GM12875 (cell line): Measurements from ENCODE around the gene EPB41.

Experiments used
- H3K4me3 ChIP-seq: one replicate; pipeline ENCODE4 v1.5.1; 2011; ENCODE audit warnings: low read depth, low read length, control low read depth
- CTCF ChIP-seq: IDR thresholded peaks from 2 replicates; pipeline ENCODE4 v1.5.1; 2011; ENCODE audit warnings: low read depth, mild to moderate bottlenecking, control low read depth, inconsistent platforms, low read length, moderate library complexity, borderline replicate concordance; ENCODE audit not compliant: insufficient read depth

Gene EPB41

GRCh38 chr1:29002792-29003191, 88.4 kb downstream of the EPB41 start:
- no peak overlapping the region for H3K4me3 ChIP-seq
- no peak for TF ChIP-seq CTCF

- no peak for TF ChIP-seq CTCF
- H3K4me3 ChIP-seq = no peak overlapping the region
Measured at GRCh38 chr1:29004288-29004687, 89.9 kb downstream of the EPB41 start.

- no peak for TF ChIP-seq CTCF
- no peak overlapping the region for H3K4me3 ChIP-seq
Measured at GRCh38 chr1:29004798-29005197, 90.4 kb downstream of the EPB41 start.

- H3K4me3 ChIP-seq = no peak overlapping the region
- no peak for TF ChIP-seq CTCF
Measured at GRCh38 chr1:29011775-29012174, 97.4 kb downstream of the EPB41 start.

- H3K4me3 ChIP-seq = no peak overlapping the region
- no peak for TF ChIP-seq CTCF
Measured at GRCh38 chr1:29017235-29017634, 102.9 kb downstream of the EPB41 start.

- H3K4me3 ChIP-seq = no peak overlapping the region
- no peak for TF ChIP-seq CTCF
Measured at GRCh38 chr1:29017975-29018712, 103.8 kb downstream of the EPB41 start.

- no peak for TF ChIP-seq CTCF
- H3K4me3 ChIP-seq = no peak overlapping the region
Measured at GRCh38 chr1:29022620-29023019, 108.3 kb downstream of the EPB41 start.
